PC-9 (cell line): ENCODE data around the gene CHEK1. TPM values are rescaled to one million over a fixed set of nuclear protein-coding genes. Genes with fewer than 3 reads are reported as not detected.

Experiments used
- BruUV-seq: library from RNA; stranded (reverse); fragments of 400-500 nt; replicated peaks from 2 replicates; lab custom pipeline; 2021; lab: Mats Ljungman, UMichigan
- CTCF ChIA-PET: fragments of 300-600 bp; sonication (Branson Sonifier 250); formaldehyde crosslinking; loops from one replicate; lab custom pipeline; 2022; ENCODE audit warnings: antibody characterized with exemption; lab: Charles Lee
- POLR2A ChIA-PET: fragments of 300-600 bp; sonication (Branson Sonifier 250); formaldehyde crosslinking; loops from one replicate; lab custom pipeline; 2022; ENCODE audit warnings: antibody characterized with exemption; ENCODE audit not compliant: unreplicated experiment; lab: Charles Lee
- DNase-seq, 2 experiments: peaks; one replicate each; pipeline versions ENCODE4 v3.0.0 to v3.0.0-alpha.2; 2015 to 2022; ENCODE audit warnings: mixed read lengths in 1 of 2
- H2AFZ ChIP-seq: fragments of 200-600 bp; sonication (generic); 2 replicates; pipeline ENCODE4 v1.8.1; 2017; ENCODE audit warnings: antibody characterized with exemption
- H3F3A ChIP-seq: fragments of 200-600 bp; sonication (generic); 2 replicates; pipeline ENCODE4 v1.8.1; 2017; ENCODE audit warnings: antibody characterized with exemption, mild to moderate bottlenecking, low read depth; ENCODE audit not compliant: insufficient read depth
- H3K27ac ChIP-seq: fragments of 200-600 bp; sonication (generic); 2 replicates; pipeline ENCODE4 v1.6.1; 2016; ENCODE audit warnings: mixed run types
- H3K27me3 ChIP-seq: fragments of 200-600 bp; sonication (generic); 2 replicates; pipeline ENCODE4 v1.6.1; 2016; ENCODE audit warnings: low read depth, mixed run types; ENCODE audit not compliant: insufficient read depth
- H3K36me3 ChIP-seq: fragments of 200-600 bp; sonication (generic); 2 replicates; pipeline ENCODE4 v1.6.1; 2016; ENCODE audit warnings: low read depth, mixed run types
- H3K4me1 ChIP-seq: fragments of 200-600 bp; sonication (generic); replicated peaks from 2 replicates; pipeline ENCODE4 v1.6.1; 2016; ENCODE audit warnings: mixed run types; ENCODE audit not compliant: insufficient read depth
- H3K4me2 ChIP-seq: fragments of 200-600 bp; sonication (generic); 2 replicates; pipeline ENCODE4 v1.6.1; 2017; ENCODE audit warnings: mixed run types
- H3K4me3 ChIP-seq: fragments of 200-600 bp; sonication (generic); 2 replicates; pipeline ENCODE4 v1.6.1; 2016; ENCODE audit warnings: mixed run types
- H3K79me2 ChIP-seq: fragments of 200-600 bp; sonication (generic); 2 replicates; pipeline ENCODE4 v1.6.1; 2017; ENCODE audit warnings: low read depth, mixed run types
- H3K9me2 ChIP-seq: fragments of 200-600 bp; sonication (generic); 2 replicates; pipeline ENCODE4 v1.8.1; 2017; ENCODE audit warnings: mild to moderate bottlenecking; ENCODE audit not compliant: insufficient read depth
- H3K9me3 ChIP-seq: fragments of 200-600 bp; sonication (generic); 2 replicates; pipeline ENCODE4 v1.8.1; 2016; ENCODE audit warnings: low read depth; ENCODE audit not compliant: insufficient read depth
- H4K20me1 ChIP-seq: fragments of 200-600 bp; sonication (generic); 2 replicates; pipeline ENCODE4 v1.8.1; 2017; ENCODE audit not compliant: insufficient read depth
- CTCF ChIP-seq: fragments of 200-600 bp; sonication (generic); conservative IDR thresholded peaks from 2 replicates; pipeline ENCODE4 v1.6.1; 2017; ENCODE audit warnings: mixed run types, antibody characterized with exemption, mild to moderate bottlenecking, moderate library complexity
- EZH2 ChIP-seq: fragments of 200-600 bp; sonication (generic); IDR thresholded peaks from 2 replicates; pipeline ENCODE4 v1.8.0; 2017; ENCODE audit warnings: antibody characterized with exemption, low read depth
- intact Hi-C: fragments of 100-400 bp; cut with micrococcal nuclease; formaldehyde crosslinking; loops from one replicate; pipeline ENCODE4 v1.10.0; 2022; ENCODE audit not compliant: unreplicated experiment
- total RNA-seq: library from RNA; stranded (reverse); gene quantifications from 2 replicates; pipeline ENCODE4 v1.2.3, GENCODE V29; 2021

Gene CHEK1
- total RNA-seq, 1 experiment from 2014 or later, result 36.5 TPM

GRCh38 chr11:125579811-125580210 is 45.2 kb upstream of the CHEK1 start:
- TF ChIP-seq CTCF, result no peak
- no peak for TF ChIP-seq EZH2
- Histone ChIP-seq H3F3A (no peaks in the 10 kb centered on the region; the same call in 1 of the 2 replicates), H3K9me3 (no peaks in the 10 kb centered on the region), H3K9me2 (no peaks in the 10 kb centered on the region), H3K79me2 (no peaks in the 10 kb centered on the region), H3K4me1 (no peaks in the 10 kb centered on the region), H3K4me2 (no peak overlapping the region), H3K4me3 (no peak overlapping the region), H3K27ac (no peak overlapping the region), H2AFZ (no peak overlapping the region), H3K27me3 (no peaks in the 10 kb centered on the region), H3K36me3 (peaks cover 43% of the 10 kb centered on the region), H4K20me1 (0 out of 2 replicates have a peak, but pooled peaks cover 3% of the 10 kb centered on the region)
- POLR2A ChIA-PET, result no interaction called here
- BruUV-seq, result no TSS peak
- DNase-seq, result no peak
- intact Hi-C loops, result no loop called here
- CTCF ChIA-PET, result no interaction called here

DNA sequence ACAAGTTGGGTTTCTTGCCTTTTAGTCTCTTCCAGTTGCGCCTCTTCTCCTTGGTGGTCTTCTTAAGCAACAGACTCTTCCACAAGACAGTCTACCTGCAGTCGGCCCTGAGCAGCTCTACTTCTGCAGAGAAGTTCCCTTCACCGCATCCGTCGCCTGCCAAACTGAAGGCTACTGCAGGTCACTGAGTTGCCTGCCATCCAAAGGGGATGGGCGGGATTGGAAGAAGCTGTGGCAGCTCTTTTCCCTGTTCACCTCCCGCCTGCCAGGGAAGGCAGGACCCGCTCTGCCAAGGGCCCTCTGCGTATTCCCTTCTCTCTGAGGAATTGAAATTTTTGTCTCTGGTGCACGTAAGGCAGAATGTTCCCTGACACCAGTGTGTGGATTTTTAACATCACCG is 41.5 kb upstream of the CHEK1 start:
- Histone ChIP-seq H3F3A (peaks cover 4% of the 10 kb centered on the region; the same call in 1 of the 2 replicates), H4K20me1 (no peaks in the 10 kb centered on the region), H3K9me3 (no peaks in the 10 kb centered on the region), H3K9me2 (no peaks in the 10 kb centered on the region), H3K4me1 (peaks cover 4% of the 10 kb centered on the region; the same call in 1 of the 2 replicates), H2AFZ (no peak overlapping the region), H3K36me3 (peaks cover 24% of the 10 kb centered on the region), H3K27me3 (no peaks in the 10 kb centered on the region), H3K79me2 (no peaks in the 10 kb centered on the region), H3K4me2 (no peak overlapping the region), H3K4me3 (no peak overlapping the region), H3K27ac (no peak overlapping the region)
- no peak for TF ChIP-seq CTCF
- no peak for TF ChIP-seq EZH2
- DNase-seq, result no peak
- ChIA-PET CTCF (interaction anchor here (0.6 kb wide), 1 partner anchor 11 kb away, joined by 3 read pairs; no protein-coding TSS in a partner anchor), POLR2A (no interaction called here)
- intact Hi-C loops, result no loop called here
- BruUV-seq, result no TSS peak

DNA sequence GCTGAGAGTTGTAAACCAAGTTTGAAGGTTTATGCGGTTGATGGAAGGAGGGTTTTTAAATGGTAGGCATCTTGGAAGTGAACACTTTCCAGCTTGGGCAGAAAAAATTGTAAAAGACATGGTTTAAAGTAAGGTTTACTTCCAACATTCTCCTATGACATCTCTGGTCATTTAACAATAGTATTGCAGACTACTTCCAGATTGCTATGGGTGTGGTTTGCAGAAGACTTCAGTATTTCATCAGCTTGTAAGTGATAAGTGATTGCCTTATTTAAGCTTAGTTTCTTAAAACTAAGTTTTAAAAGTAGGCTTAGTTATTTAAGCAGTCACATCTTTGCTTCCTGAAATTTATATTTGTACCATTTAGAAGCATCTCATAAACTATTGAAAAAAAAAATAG is 39.5 kb upstream of the CHEK1 start:
- DNase-seq, result no peak
- peaks cover 11% of the 10 kb centered on the region; the same call in 1 of the 2 replicates for H3K4me1 ChIP-seq
- H3K36me3 ChIP-seq, result peaks cover 11% of the 10 kb centered on the region
- TF ChIP-seq EZH2 (no peak), CTCF (no peak)
- no TSS peak for BruUV-seq
- H3K4me3 ChIP-seq, result no peak overlapping the region
- ChIA-PET POLR2A (no interaction called here), CTCF (no interaction called here)
- intact Hi-C loops, result no loop called here
- H3F3A ChIP-seq, result peaks cover 4% of the 10 kb centered on the region; the same call in 1 of the 2 replicates
- no peak overlapping the region for H3K27ac ChIP-seq
- no peak overlapping the region for H2AFZ ChIP-seq
- H3K9me2 ChIP-seq, result no peaks in the 10 kb centered on the region
- H4K20me1 ChIP-seq, result no peaks in the 10 kb centered on the region
- H3K4me2 ChIP-seq, result no peak overlapping the region
- no peaks in the 10 kb centered on the region for H3K79me2 ChIP-seq
- H3K27me3 ChIP-seq, result no peaks in the 10 kb centered on the region
- H3K9me3 ChIP-seq, result no peaks in the 10 kb centered on the region
